Smooth muscle cell (in vitro differentiated cells): Measurements from ENCODE around the gene SLC26A2. TPM values are rescaled to one million over a fixed set of nuclear protein-coding genes. Genes with fewer than 3 reads are reported as not detected.

ENCODE experiments used
- DNase-seq: peaks from one replicate; lab custom pipeline; 2025; ENCODE audit not compliant: unreplicated experiment; lab: John Stamatoyannopoulos, UW
- H2AFZ ChIP-seq: fragments of 200-600 bp; sonication (generic); 2 replicates; pipeline ENCODE4 v1.6.0; 2016; ENCODE audit warnings: antibody characterized with exemption, low read depth, mild to moderate bottlenecking
- H3F3A ChIP-seq: fragments of 200-600 bp; sonication (generic); 2 replicates; pipeline ENCODE4 v1.6.0; 2017; ENCODE audit warnings: antibody characterized with exemption, low read depth
- H3K27ac ChIP-seq: fragments of 200-600 bp; sonication (generic); 2 replicates; pipeline ENCODE4 v1.5.1; 2016; ENCODE audit warnings: low read depth, mild to moderate bottlenecking
- H3K27me3 ChIP-seq: fragments of 200-600 bp; sonication (generic); 2 replicates; pipeline ENCODE4 v1.6.1; 2016; ENCODE audit warnings: low read depth, mild to moderate bottlenecking
- H3K36me3 ChIP-seq: fragments of 200-600 bp; sonication (generic); 2 replicates; pipeline ENCODE4 v1.5.1; 2016; ENCODE audit warnings: low read depth
- H3K4me1 ChIP-seq: fragments of 200-600 bp; sonication (generic); 2 replicates; pipeline ENCODE4 v1.5.1; 2016; ENCODE audit warnings: low read depth
- H3K4me2 ChIP-seq: fragments of 200-600 bp; sonication (generic); 2 replicates; pipeline ENCODE4 v1.6.0; 2016; ENCODE audit warnings: mild to moderate bottlenecking
- H3K4me3 ChIP-seq: fragments of 200-600 bp; sonication (generic); 2 replicates; pipeline ENCODE4 v1.5.1; 2016; ENCODE audit warnings: mild to moderate bottlenecking
- H3K79me2 ChIP-seq: fragments of 200-600 bp; sonication (generic); 2 replicates; pipeline ENCODE4 v1.6.0; 2016; ENCODE audit warnings: low read depth, mild to moderate bottlenecking
- H3K9ac ChIP-seq: fragments of 200-600 bp; sonication (generic); 2 replicates; pipeline ENCODE4 v1.6.0; 2016; ENCODE audit warnings: low read depth
- H3K9me3 ChIP-seq: fragments of 200-600 bp; sonication (generic); replicated peaks from 2 replicates; pipeline ENCODE4 v1.5.1; 2016; ENCODE audit warnings: low read depth
- H4K20me1 ChIP-seq: fragments of 200-600 bp; sonication (generic); 2 replicates; pipeline ENCODE4 v1.6.0; 2016; ENCODE audit warnings: low read depth
- CTCF ChIP-seq: fragments of 200-600 bp; sonication (generic); IDR thresholded peaks from 2 replicates; pipeline ENCODE4 v1.5.1; 2017; ENCODE audit warnings: borderline replicate concordance, mild to moderate bottlenecking, antibody characterized with exemption; ENCODE audit not compliant: insufficient read depth, poor library complexity, severe bottlenecking
- WGBS: methylation state at CpG from one replicate; pipeline ENCODE4 v1.1.7; 2016; ENCODE audit warnings: low lambda C conversion rate; 5-methylcytosine and 5-hydroxymethylcytosine counted together
- polyA plus RNA-seq: library from polyadenylated mRNA; unstranded; fragments of >200 nt; fragmentation: Nextera tagmentation; extraction: Ambion mirVana; gene quantifications from 2 replicates; pipeline ENCODE4 v1.2.1, GENCODE V29; 2016
- total RNA-seq: library from RNA; depleted of rRNA; stranded (reverse); fragments of >200 nt; gene quantifications from 2 replicates; pipeline ENCODE4 v1.2.3, GENCODE V29; 2014

SLC26A2 gene
- total and polyA plus RNA-seq, 2 experiments from 2014 or later: 5.2 to 16.0 TPM

- Histone ChIP-seq H3K4me1 (peaks cover 9% of the 10 kb centered on the region), H3K4me3 (no peak overlapping the region), H3K79me2 (peaks cover 18% of the 10 kb centered on the region), H4K20me1 (no peaks in the 10 kb centered on the region), H3K27me3 (no peaks in the 10 kb centered on the region), H2AFZ (no peak overlapping the region), H3K4me2 (no peak overlapping the region), H3K36me3 (peaks cover 3% of the 10 kb centered on the region), H3F3A (no peaks in the 10 kb centered on the region), H3K9me3 (no peaks in the 10 kb centered on the region), H3K27ac (no peak overlapping the region), H3K9ac (no peak overlapping the region)
- no peak for DNase-seq
- WGBS: 92% methylated on average over 14 of the region's 14 CpGs
- TF ChIP-seq CTCF: no peak
Observed at GRCh38 chr5:149995385-149996204, 35.0 kb downstream of the SLC26A2 start.

DNA sequence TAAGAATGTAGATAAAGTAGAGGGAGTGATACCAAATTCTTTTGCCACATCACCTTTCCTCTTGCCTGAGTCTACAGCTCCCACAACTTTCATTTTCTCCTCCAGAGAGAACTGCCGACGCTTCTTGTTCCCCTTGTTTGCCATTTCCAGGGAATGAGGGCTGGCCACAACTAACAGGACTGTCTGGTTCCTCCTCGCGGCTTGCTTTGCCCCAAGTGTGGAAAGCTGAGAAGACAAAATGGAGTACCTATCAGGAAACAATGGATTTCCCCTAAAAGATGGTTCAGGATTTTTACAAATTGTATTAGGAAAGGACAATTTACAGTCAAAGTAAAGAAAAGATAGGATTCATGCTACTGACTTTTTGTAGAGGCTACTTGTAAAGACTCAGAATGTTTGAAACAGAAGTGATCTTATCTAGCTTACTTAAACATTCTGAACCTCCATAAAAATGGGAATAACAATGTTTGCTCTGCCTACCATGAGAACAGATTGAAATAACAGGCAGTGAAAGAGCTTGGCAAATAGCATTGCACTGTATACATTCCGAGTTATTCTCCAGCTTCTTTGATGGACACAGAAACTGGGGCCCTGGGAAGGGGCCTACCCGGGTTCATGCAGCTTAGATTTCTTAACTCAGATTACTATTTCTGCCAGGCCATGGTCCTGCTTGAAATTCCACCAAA lies 35.8 kb downstream of the SLC26A2 start:
- Histone ChIP-seq H2AFZ (no peak overlapping the region), H3K36me3 (peaks cover 3% of the 10 kb centered on the region)

GRCh38 chr5:149998281-149998680 lies 37.7 kb downstream of the SLC26A2 start:
- H3K27ac ChIP-seq: no peak overlapping the region
- no peak overlapping the region for H3K4me2 ChIP-seq
- no peak for DNase-seq
- H2AFZ ChIP-seq: no peak overlapping the region
- WGBS: 100% methylated on average over 3 of the region's 3 CpGs
- H3K9me3 ChIP-seq: no peaks in the 10 kb centered on the region
- no peaks in the 10 kb centered on the region for H3K27me3 ChIP-seq
- H4K20me1 ChIP-seq: peaks cover 20% of the 10 kb centered on the region
- no peak for TF ChIP-seq CTCF
- peaks cover 3% of the 10 kb centered on the region for H3K36me3 ChIP-seq
- H3K79me2 ChIP-seq: peaks cover 45% of the 10 kb centered on the region
- H3K9ac ChIP-seq: no peak overlapping the region
- no peak overlapping the region for H3K4me3 ChIP-seq
- peaks cover 21% of the 10 kb centered on the region for H3K4me1 ChIP-seq
- no peaks in the 10 kb centered on the region for H3F3A ChIP-seq

More for the DNA sequence above, 35.8 kb downstream of the SLC26A2 start:
- no peak for TF ChIP-seq CTCF
- Histone ChIP-seq H3K79me2 (peaks cover 26% of the 10 kb centered on the region), H3K4me3 (no peak overlapping the region), H3K9ac (no peak overlapping the region), H3K27ac (no peak overlapping the region), H3K9me3 (no peaks in the 10 kb centered on the region), H3K4me1 (peaks cover 9% of the 10 kb centered on the region), H3K4me2 (no peak overlapping the region), H3F3A (no peaks in the 10 kb centered on the region), H3K27me3 (no peaks in the 10 kb centered on the region), H4K20me1 (peaks cover 2% of the 10 kb centered on the region)
- no peak for DNase-seq
- WGBS: 88% methylated on average over 6 of the region's 6 CpGs
